H1 (cell line): ENCODE measurements around the gene RIPOR1. TPM values are rescaled to one million over a fixed set of nuclear protein-coding genes. Genes with fewer than 3 reads are reported as not detected.

Experiments used
- CTCF ChIA-PET: fragments of 300-600 bp; sonication (Branson Sonifier 250); formaldehyde crosslinking; loops from one replicate; lab custom pipeline; 2021; ENCODE audit not compliant: partially characterized antibody; lab: Charles Lee
- POLR2A ChIA-PET: fragments of 300-600 bp; sonication (Branson Sonifier 250); formaldehyde crosslinking; loops from one replicate; lab custom pipeline; 2021; ENCODE audit warnings: inconsistent platforms; ENCODE audit not compliant: partially characterized antibody; lab: Charles Lee
- DNase-seq, 2 experiments: peaks; one replicate each; pipeline versions ENCODE4 v3.0.0 to v3.0.0-alpha.2; 2010 to 2022; ENCODE audit warnings: low spot score in 2 of 2, low read depth in 1 of 2, mixed read lengths in 1 of 2
- FAIRE-seq: peaks from 2 replicates; lab custom pipeline; 2011; peaks lifted over from hg19 to GRCh38; lab: Jason Lieb, UNC
- H2AFZ ChIP-seq: 2 replicates; pipeline ENCODE4 v1.8.1; 2012; ENCODE audit warnings: low read length, inconsistent platforms
- H2AK5ac ChIP-seq: 2 replicates; pipeline ENCODE4 v1.6.1; 2013; ENCODE audit warnings: low read depth, low read length
- H2BK120ac ChIP-seq: replicated peaks from 2 replicates; pipeline ENCODE3; 2013; ENCODE audit warnings: low read depth, low read length, inconsistent platforms
- H2BK12ac ChIP-seq: 2 replicates; pipeline ENCODE4 v1.6.1; 2013; ENCODE audit warnings: low read depth, low read length
- H2BK15ac ChIP-seq: 2 replicates; pipeline ENCODE4 v1.6.1; 2013; ENCODE audit warnings: low read length
- H2BK20ac ChIP-seq: 2 replicates; pipeline ENCODE4 v1.6.1; 2013; ENCODE audit warnings: low read length
- H2BK5ac ChIP-seq: 2 replicates; pipeline ENCODE4 v1.6.1; 2013; ENCODE audit warnings: low read depth, low read length
- H3K14ac ChIP-seq: 2 replicates; pipeline ENCODE4 v1.6.1; 2013; ENCODE audit warnings: inconsistent platforms; ENCODE audit not compliant: insufficient read length
- H3K18ac ChIP-seq: 2 replicates; pipeline ENCODE4 v1.6.1; 2013; ENCODE audit warnings: low read length; ENCODE audit errors: extremely low read depth
- H3K23ac ChIP-seq: 2 replicates; pipeline ENCODE4 v1.6.1; 2013; ENCODE audit warnings: inconsistent platforms; ENCODE audit not compliant: insufficient read length
- H3K23me2 ChIP-seq: 2 replicates; pipeline ENCODE4 v1.6.1; 2013; ENCODE audit warnings: low read depth, low read length
- H3K27ac ChIP-seq: 2 replicates; pipeline ENCODE4 v1.6.1; 2011; ENCODE audit warnings: low read depth, low read length, inconsistent platforms
- H3K27me3 ChIP-seq, 4 experiments: replicated peaks in 1 of 4; 1 replicate in 1 of 4; 2 replicates in 3 of 4; pipeline versions ENCODE4 v1.6.1 to v1.8.1; 2011 to 2013; ENCODE audit warnings: low read length in 3 of 4, mild to moderate bottlenecking in 3 of 4, inconsistent platforms in 2 of 4, mixed read lengths in 2 of 4, moderate library complexity in 1 of 4; ENCODE audit not compliant: control insufficient read depth in 3 of 4, insufficient read depth in 3 of 4; ENCODE audit errors: extremely low read depth in 1 of 4
- H3K36me3 ChIP-seq, 4 experiments: 2 replicates each; pipeline versions ENCODE4 v1.6.1 to v1.8.1; 2011 to 2013; ENCODE audit warnings: mild to moderate bottlenecking in 4 of 4, low read length in 3 of 4, moderate library complexity in 2 of 4, control low read depth in 1 of 4, inconsistent platforms in 1 of 4; ENCODE audit not compliant: insufficient read depth in 4 of 4, control insufficient read depth in 2 of 4
- H3K4ac ChIP-seq: replicated peaks from 2 replicates; pipeline ENCODE3; 2013; ENCODE audit warnings: low read length, low read depth, mixed read lengths, inconsistent platforms; ENCODE audit not compliant: insufficient read length
- H3K4me1 ChIP-seq, 4 experiments: replicated peaks in 1 of 4; 1 replicate in 1 of 4; 2 replicates in 3 of 4; pipeline versions ENCODE4 v1.6.1 to v1.8.1; 2011 to 2013; ENCODE audit warnings: low read length in 3 of 4, inconsistent platforms in 2 of 4, mixed read lengths in 1 of 4; ENCODE audit not compliant: insufficient read depth in 4 of 4, control insufficient read depth in 3 of 4
- H3K4me2 ChIP-seq, 2 experiments: 2 replicates each; pipeline versions ENCODE4 v1.6.1 to v1.8.1; 2011 to 2013; ENCODE audit warnings: low read depth in 2 of 2, low read length in 2 of 2, control low read depth in 1 of 2, inconsistent platforms in 1 of 2, mild to moderate bottlenecking in 1 of 2; ENCODE audit not compliant: insufficient read depth in 1 of 2
- H3K4me3 ChIP-seq, 4 experiments: fragments of 200-600, 300-600 bp in 1 of 4; sonication (generic), shearing (Covaris generic), sonication (Bioruptor Twin) in 1 of 4; 2 replicates each; pipeline versions ENCODE4 v1.5.1 to v1.8.1; 2011 to 2016; ENCODE audit warnings: low read length in 4 of 4, low read depth in 3 of 4, control low read depth in 2 of 4, inconsistent platforms in 2 of 4, mild to moderate bottlenecking in 2 of 4, mixed read lengths in 1 of 4, moderate library complexity in 1 of 4; ENCODE audit not compliant: insufficient read depth in 2 of 4; ENCODE audit errors: extremely low read depth in 1 of 4
- H3K56ac ChIP-seq: replicated peaks from 2 replicates; pipeline ENCODE3; 2013; ENCODE audit warnings: low read depth, mild to moderate bottlenecking, mixed read lengths, low read length, inconsistent platforms; ENCODE audit not compliant: insufficient read length
- H3K79me1 ChIP-seq: 2 replicates; pipeline ENCODE4 v1.6.1; 2013; ENCODE audit warnings: low read depth, low read length, control low read depth
- H3K79me2 ChIP-seq, 2 experiments: 2 replicates each; pipeline versions ENCODE4 v1.6.1 to v1.8.1; 2012 to 2013; ENCODE audit warnings: low read length in 2 of 2, mild to moderate bottlenecking in 2 of 2, inconsistent platforms in 1 of 2; ENCODE audit not compliant: insufficient read depth in 2 of 2, control insufficient read depth in 1 of 2
- H3K9ac ChIP-seq, 4 experiments: replicated peaks in 1 of 4; 1 replicate in 1 of 4; 2 replicates in 3 of 4; pipeline versions ENCODE4 v1.6.1 to v1.8.1; 2011 to 2013; ENCODE audit warnings: low read depth in 3 of 4, low read length in 3 of 4, control low read depth in 2 of 4, mild to moderate bottlenecking in 2 of 4, moderate library complexity in 2 of 4, inconsistent platforms in 1 of 4; ENCODE audit errors: extremely low read depth in 1 of 4
- H3K9me3 ChIP-seq, 2 experiments: 2 replicates each; pipeline versions ENCODE4 v1.6.1 to v1.8.1; 2012 to 2013; ENCODE audit warnings: mild to moderate bottlenecking in 2 of 2, moderate library complexity in 2 of 2, control low read depth in 1 of 2, inconsistent platforms in 1 of 2, low read depth in 1 of 2, low read length in 1 of 2, mixed read lengths in 1 of 2; ENCODE audit not compliant: insufficient read depth in 2 of 2
- H4K20me1 ChIP-seq, 2 experiments: replicated peaks in 1 of 2; 2 replicates each; pipeline versions ENCODE3 to v1.8.1; 2011 to 2013; ENCODE audit warnings: inconsistent platforms in 2 of 2, low read length in 2 of 2, mild to moderate bottlenecking in 1 of 2; ENCODE audit not compliant: insufficient read depth in 2 of 2, control insufficient read depth in 1 of 2
- H4K5ac ChIP-seq: 2 replicates; pipeline ENCODE4 v1.6.1; 2013; ENCODE audit warnings: low read length, low read depth, mixed read lengths, inconsistent platforms; ENCODE audit not compliant: insufficient read length
- H4K8ac ChIP-seq: 2 replicates; pipeline ENCODE4 v1.8.0; 2013; ENCODE audit warnings: mild to moderate bottlenecking, moderate library complexity, low read length, inconsistent platforms; ENCODE audit not compliant: insufficient read depth; ENCODE audit errors: extremely low read depth
- H4K91ac ChIP-seq: replicated peaks from 2 replicates; pipeline ENCODE3; 2013; ENCODE audit warnings: low read length, mixed read lengths, inconsistent platforms; ENCODE audit not compliant: insufficient read length
- POLR2A ChIP-seq, 2 experiments: IDR thresholded peaks; 1 replicate in 1 of 2; 2 replicates in 1 of 2; pipeline ENCODE4 v1.6.1; 2011; ENCODE audit warnings: low read depth in 2 of 2, low read length in 2 of 2, mild to moderate bottlenecking in 2 of 2; ENCODE audit errors: control extremely low read depth in 1 of 2
- ZNF274 ChIP-seq: IDR thresholded peaks from 2 replicates; pipeline ENCODE4 v1.7.0; 2012; ENCODE audit warnings: low read length, borderline replicate concordance; ENCODE audit errors: extremely low read depth
- WGBS, 2 experiments: shearing (Covaris generic) in 1 of 2; methylation state at CpG; one replicate each; pipeline versions ENCODE4 v1.1.6 to v1.1.7; 2013 to 2015; ENCODE audit warnings: low lambda C conversion rate in 2 of 2, mixed read lengths in 2 of 2, inconsistent platforms in 1 of 2, low coverage in 1 of 2, missing lambda C conversion rate in 1 of 2; ENCODE audit not compliant: insufficient replicate concordance in 2 of 2, insufficient coverage in 1 of 2, insufficient read length in 1 of 2; ENCODE audit errors: extremely low coverage in 1 of 2, missing lambda C conversion rate in 1 of 2; 5-methylcytosine and 5-hydroxymethylcytosine counted together
- polyA plus RNA-seq, 7 experiments: library from polyadenylated mRNA; depleted of rRNA in 3 of 7; stranded (reverse) in 5 of 7; unstranded in 2 of 7; fragments of >200 nt in 5 of 7; fragments of 200-250 nt in 2 of 7; gene quantifications; 1 replicate in 5 of 7; 2 replicates in 1 of 7; 4 replicates in 1 of 7; pipeline versions ENCODE4 v1.2.1 to v1.2.3, GENCODE V29; 2011 to 2013; ENCODE audit warnings: missing spikeins in 2 of 7, mixed read lengths in 2 of 7
- total RNA-seq: library from RNA; stranded (reverse); fragmentation: NEBNext Ultra II Directional; extraction: Animal tissue kit (Norgen Biotek cat#: 25700); gene quantifications from 2 replicates; pipeline ENCODE4 v1.2.1, GENCODE V29; 2021

RIPOR1 gene
- total and polyA plus RNA-seq, 2 of the 8 experiments (the other 6 are each of a cell fraction or from before 2014, with no cell fraction given): 2.7 to 10.1 TPM

DNA sequence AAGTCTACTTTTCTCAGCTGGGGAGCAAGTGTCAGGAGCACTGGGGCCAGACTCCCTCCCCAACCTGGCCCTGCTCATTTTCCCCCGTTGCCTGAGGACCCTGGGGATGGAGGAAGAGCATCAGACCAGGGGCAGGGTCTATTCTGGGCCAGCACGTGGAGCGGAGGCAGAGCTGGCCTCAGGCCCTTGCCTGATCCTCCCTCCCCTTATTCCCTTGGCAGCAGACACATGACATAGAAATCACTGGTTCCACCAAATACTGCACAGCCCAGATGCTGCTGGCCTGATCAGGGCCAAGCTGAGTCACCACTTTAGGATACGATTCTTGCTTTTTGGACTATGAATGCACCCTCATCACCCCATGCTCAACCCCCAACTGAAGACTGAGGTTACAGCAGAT is 29.5 kb upstream of the RIPOR1 start:
- CTCF ChIA-PET: interaction anchor here (1.6 to 21.5 kb wide), 3 partner anchors 10 to 24 kb away, joined by 7 to 335 read pairs (median 166); no protein-coding TSS in a partner anchor
- no peak overlapping the region for H2BK15ac ChIP-seq
- TF ChIP-seq ZNF274 (no peak), POLR2A (IDR thresholded peaks at IDR 0.05; ENCODE audit: control extremely low read depth in 1 of 2, low read depth in 2 of 2, low read length in 2 of 2) (no peak)

More for the DNA sequence above, 29.5 kb upstream of the RIPOR1 start:
- no peak for FAIRE-seq
- H3K27ac ChIP-seq: no peak overlapping the region
- no peak overlapping the region for H3K4ac ChIP-seq
- H3K4me1 ChIP-seq: no peaks in the 10 kb centered on the region
- H4K8ac ChIP-seq: no peak overlapping the region
- no peaks in the 10 kb centered on the region for H3K79me2 ChIP-seq
- H2AK5ac ChIP-seq: no peak overlapping the region
- H3K4me2 ChIP-seq: no peak overlapping the region
- no peaks in the 10 kb centered on the region for H3K23me2 ChIP-seq
- POLR2A ChIA-PET: no interaction called here
- DNase-seq: no peak
- no peak overlapping the region for H3K23ac ChIP-seq
- H3K56ac ChIP-seq: no peak overlapping the region
- H4K91ac ChIP-seq: no peak overlapping the region
- H2BK12ac ChIP-seq: no peak overlapping the region
- H3K9me3 ChIP-seq: no peaks in the 10 kb centered on the region
- no peak overlapping the region for H2BK5ac ChIP-seq
- 83% methylated on average over 4 of the region's 4 CpGs; no CpG with 5 or more reads in 1 of the 2 experiments for WGBS, 2 experiments
- no peaks in the 10 kb centered on the region for H3K36me3 ChIP-seq
- no peak overlapping the region for H2BK120ac ChIP-seq
- peaks cover 0 to 15% (median 12%) of the 10 kb centered on the region in 4 experiments; a peak in 4 of 7 replicates for H3K27me3 ChIP-seq
- H4K5ac ChIP-seq: no peak overlapping the region
- H3K79me1 ChIP-seq: no peaks in the 10 kb centered on the region
- H3K18ac ChIP-seq: no peak overlapping the region
- no peak overlapping the region for H3K9ac ChIP-seq
- no peak overlapping the region for H3K14ac ChIP-seq
- H3K4me3 ChIP-seq: no peak overlapping the region
- H2AFZ ChIP-seq: no peak overlapping the region
- H4K20me1 ChIP-seq: peaks cover 0 to 1% of the 10 kb centered on the region in 2 experiments
- H2BK20ac ChIP-seq: no peak overlapping the region
